Right lung (tissue), 5 donors: Measurements from ENCODE around the gene GNB1L. TPM values are rescaled to one million over a fixed set of nuclear protein-coding genes. Genes with fewer than 3 reads are reported as not detected.
"Not testable (repeated sequence)": the region's sequence is repeated elsewhere in the genome, so short reads cannot be mapped to it uniquely, and the experiment has no call there.

ENCODE experiments used
- DNase-seq, 2 donors: peaks; one replicate each; pipeline ENCODE4 v3.0.0-alpha.2; 2013
- polyA plus RNA-seq, 5 donors: library from polyadenylated mRNA; unstranded; fragments of 120-200 nt; gene quantifications; one replicate each; pipeline versions ENCODE4 v1.2.1 to v1.2.3, GENCODE V29; 2013; ENCODE audit warnings: inconsistent platforms in 1 of 5, low replicate concordance in 1 of 5; ENCODE audit not compliant: insufficient read length in 5 of 5, insufficient read depth in 1 of 5

The GNB1L gene
- polyA plus RNA-seq, 5 donors = 2.7 to 6.4 (median 6.1) TPM

DNA sequence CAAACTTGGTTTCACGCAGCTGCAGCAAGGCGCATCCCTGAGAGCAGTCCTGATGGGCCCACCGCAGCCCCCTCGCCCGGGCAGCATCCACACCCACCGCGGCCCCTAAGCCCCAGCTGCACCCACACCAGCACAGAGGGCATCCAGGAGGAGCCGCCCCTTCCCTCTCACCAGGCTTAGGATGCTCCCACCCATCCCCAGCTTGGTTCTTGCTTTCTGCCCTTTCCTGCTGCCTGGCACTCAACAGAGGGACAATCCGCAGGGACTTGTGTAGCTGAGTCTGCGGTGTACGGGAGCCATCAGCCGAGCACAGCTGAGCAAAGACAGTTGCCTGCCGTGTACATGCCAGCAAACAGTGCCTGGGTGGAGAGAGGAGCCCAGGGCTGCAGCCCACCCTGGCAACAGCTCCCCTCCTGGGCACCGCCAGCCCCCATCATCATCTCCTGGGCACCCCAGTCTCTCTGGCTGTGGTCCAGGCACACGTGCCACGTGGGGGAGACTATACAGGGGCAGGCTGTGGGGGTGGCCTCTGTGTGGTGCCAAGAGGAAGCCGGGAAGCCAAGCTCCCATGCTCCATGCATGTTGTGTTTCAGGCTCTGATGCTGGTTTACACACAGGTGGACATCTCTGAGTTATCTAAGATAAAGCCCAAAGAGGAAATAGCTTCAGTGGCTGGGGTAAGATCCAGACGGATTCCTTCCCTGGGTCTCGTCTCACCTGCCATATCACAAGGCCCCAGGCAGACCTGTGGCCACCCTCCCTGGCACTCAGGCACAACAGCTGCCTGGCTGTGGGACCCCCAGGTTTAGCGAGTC is 36.0 kb upstream of the GNB1L start:
- no peak for DNase-seq

DNA sequence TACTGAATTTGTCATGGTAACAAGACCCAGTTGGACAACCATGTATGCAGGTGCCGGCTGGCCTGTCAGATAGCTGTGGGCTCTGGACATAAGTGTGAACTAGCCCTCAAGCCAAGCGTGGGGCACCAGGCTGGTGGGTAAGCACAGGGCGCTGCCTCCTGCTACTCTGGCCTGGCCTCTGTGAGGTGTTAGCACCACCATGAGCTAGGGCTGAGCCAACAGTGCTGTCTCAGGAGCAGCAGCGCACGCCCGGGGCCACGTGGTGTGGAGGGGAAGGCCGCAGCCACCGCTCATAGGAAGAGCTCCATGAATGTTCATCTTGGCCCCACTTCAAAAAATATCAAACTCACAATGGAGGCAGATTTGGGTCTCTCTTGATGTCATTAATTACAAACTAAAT is 35.3 kb upstream of the GNB1L start:
- no peak for DNase-seq

DNA sequence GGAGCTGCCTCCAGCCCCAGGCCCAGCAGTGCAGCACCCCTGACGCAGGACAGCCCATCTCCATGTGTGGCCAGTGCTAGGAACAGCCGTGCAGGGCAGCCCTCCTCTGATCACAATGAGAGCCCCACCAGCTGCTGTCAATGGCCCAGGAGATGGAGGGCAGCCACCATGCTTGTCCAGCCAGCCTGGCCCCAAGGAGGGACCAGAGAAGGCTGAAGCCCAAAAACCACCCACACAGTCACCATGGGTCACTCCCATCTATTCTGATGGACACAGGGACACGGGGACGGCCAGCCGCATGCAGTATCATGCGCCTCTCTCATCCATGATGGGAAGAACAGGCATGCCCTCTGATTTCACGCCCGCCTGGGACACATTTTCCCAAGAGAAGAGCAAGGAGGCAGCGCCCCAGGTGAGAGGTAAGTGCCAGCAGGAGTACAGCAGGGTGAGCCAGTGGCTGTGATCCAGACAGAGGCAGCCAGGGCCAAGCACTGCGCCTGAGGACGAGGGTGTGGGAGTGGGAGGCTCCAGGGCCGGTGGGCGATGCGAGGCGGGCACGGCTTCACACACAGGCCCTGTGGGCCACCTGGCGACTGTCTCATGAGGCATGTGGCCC is 33.6 kb upstream of the GNB1L start:
- no peak for DNase-seq

DNA sequence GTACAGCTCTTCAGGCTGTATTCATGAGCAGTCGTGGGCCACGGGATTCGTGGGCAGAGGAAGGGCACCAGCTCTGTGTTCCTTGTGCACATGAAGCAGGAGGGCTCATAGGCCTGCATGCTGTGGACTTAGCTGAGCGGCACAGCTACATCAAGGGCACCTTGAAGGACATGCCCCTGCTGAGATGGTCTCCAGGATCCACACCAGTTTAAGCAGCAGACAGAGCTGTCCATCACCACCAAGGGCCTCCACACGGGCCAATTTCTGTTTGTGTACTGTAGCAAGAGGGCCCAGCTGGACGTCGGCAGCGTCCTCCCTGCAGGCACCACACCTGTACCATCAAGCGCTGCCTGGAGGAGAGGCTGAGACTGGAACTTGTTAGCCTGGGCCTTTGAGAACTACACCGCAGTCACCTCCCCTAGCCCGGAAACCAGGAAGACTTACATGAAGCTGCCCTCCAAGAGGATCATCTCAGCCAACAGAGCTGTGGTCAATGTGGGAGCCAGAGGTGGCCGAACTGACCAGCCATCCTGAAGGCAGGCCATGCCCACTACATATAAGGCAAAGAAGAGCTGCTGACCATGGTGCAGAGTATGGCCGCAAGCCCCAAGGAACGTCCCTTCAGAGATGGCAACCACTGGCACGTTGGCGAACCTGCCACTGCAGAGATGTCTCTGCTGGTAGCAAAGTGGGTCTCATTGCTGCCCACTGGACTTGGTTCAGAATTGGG is 32.7 kb upstream of the GNB1L start:
- no peak for DNase-seq

DNA sequence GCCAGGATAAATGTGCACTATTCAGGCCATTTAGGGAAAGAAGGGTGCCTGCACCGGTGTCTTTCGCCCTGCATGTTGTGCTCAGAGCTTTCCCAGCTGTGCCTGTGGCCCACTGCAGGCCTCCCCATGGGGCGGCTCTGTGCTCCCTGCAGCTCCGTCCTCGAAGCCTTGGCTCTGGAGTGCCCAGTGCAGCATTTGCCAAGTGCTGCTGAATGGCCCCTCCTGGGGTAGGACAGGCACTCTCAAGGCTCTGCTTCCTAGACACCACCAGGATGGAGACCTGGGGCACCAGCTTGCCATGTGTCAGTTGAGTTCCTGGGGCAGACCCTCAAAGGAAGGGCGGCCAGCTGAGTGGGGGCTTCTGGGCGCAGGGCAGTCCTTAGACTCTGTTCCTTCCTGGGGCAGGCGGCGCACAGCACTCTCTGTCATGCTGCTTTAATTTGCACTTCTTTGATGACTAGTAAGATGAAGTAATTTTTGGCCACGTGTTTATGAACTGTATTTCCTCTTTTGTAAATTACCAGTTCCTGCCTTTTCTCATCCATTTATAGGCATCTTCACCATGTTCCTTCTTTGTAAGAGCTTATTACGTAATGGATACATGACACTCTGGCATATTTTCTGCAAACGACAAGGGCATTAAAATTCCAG is 32.1 kb upstream of the GNB1L start:
- DNase-seq = no peak

DNA sequence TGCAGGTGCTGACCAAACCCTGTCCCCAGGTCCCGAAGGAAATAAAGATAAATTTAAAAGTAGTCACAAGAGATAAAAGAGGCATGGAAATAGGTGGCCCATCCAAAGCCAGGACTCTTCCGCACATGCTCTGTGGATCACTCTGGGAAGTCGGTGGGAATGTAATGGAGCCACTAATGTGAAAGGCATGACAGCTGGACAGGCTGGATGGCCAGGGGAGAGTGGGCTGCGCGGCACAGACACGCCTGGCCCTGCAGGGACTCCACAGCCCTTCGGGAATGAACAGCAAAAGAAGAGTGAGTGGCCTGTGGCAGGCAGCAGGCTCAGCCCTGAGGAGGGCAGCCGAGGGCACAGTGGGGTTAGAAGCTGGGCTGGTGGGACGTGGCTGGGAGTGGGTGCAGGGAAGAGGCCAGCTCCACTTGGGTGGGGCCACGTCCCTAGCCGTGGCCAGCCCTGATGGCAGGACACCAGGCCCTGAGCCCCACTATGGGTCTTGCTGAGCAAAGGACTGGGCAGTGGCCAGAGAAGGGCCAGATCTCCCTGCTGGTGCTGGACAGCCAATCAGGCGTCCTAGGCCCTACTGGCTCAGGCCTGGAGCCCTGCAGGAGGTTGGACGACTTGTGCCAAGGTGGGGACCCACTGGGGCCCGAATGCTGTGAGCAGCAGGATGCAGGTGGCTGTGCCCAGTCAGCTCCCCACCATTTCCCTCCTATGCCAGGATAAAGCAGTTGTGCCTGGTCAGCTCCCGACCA is 31.3 kb upstream of the GNB1L start:
- no peak for DNase-seq

DNA sequence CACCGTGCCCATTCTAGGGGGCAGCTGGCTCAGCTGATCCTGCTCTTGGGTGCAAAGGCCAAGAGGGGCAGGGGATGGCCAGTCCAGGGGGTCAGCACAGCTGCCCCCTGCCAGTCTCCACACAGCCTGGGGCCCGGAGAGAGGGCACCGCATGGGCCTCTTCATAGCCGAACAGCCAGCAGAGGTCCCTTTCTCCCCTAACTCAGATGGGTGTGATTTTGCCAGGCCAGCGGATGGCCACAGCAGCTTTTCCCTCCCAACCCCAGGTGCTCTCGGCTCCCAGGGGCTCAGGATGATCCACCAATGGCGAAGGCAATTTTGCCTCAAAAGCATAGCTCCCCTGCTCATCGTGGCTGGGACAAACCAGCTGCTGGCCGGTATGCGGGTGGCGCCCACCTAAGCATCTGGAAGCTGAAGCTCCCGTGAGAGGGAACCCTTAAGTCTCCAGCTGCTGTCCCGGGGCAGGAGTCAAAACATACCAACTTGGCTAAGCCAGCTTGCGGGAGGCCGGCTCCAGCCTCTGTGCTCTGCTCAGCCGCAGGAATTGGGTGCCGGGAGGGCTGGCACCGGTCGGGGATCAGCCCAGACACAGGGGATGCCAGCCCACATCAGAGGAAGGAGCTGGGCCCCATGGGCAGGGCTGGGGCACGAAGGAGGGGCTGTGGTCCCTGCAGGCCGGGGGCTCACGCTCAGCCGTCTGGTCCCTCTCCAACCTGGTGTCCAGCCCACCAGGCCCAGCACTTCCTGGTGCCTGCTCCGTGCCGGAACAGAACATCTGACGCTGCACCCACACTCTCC is 30.5 kb upstream of the GNB1L start:
- no peak for DNase-seq

DNA sequence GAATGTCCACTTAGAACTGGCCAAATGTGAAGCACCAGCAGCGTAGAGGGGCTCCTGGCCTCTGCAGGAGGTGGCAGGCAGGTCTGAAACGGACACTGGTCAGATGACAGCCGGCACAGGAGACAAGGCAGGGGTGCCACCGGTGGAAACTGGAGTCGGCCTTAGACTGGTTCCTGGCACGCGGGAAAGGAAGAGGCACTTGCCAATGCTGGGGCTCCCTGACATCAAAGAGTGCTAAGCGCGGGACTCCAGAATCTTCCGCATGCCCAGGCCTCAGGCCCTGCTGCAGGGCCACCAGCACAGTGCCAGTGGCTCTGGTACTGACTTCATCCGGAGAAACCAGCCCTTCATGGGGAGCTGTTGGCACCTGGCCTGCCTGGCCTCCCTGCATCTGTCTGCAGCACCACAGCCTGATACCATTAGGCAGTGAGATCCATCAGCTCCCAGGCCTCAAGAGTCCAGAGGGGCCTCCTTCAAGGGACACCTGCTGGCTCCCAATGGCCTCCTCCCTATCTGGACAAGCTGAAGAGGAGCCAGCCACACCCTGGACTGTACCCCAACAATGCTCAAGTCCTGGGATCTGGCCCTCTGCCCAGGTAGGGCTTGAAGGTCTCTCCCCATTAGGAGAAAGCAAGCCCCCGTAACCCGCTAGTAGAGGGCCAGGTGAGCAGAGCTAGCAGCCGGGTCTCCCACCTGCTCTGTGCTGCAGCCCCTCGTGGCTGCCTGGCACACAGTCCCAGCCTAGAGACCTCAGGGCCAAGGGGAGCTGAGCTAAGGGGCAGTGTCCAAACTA is 29.7 kb upstream of the GNB1L start:
- DNase-seq = no peak

DNA sequence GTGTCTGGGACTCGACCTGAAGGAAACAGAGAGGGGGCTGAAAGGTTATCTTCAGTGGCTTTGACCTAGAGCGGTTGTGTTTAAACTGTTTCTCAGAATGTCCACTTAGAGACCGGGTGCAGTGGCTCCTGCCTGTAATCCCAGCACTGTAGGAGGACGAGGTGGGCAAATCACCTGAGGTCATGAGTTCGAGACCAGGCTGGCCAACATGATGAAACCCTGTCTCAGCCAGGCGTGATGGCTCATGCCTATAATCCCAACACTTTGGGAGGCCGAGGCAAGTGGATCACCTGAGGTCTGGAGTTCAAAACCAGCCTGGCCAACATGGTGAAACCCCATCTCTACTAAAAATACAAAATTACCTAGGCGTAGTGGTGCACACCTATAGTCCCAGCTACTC is 28.8 kb upstream of the GNB1L start:
- DNase-seq = not testable (repeated sequence)

DNA sequence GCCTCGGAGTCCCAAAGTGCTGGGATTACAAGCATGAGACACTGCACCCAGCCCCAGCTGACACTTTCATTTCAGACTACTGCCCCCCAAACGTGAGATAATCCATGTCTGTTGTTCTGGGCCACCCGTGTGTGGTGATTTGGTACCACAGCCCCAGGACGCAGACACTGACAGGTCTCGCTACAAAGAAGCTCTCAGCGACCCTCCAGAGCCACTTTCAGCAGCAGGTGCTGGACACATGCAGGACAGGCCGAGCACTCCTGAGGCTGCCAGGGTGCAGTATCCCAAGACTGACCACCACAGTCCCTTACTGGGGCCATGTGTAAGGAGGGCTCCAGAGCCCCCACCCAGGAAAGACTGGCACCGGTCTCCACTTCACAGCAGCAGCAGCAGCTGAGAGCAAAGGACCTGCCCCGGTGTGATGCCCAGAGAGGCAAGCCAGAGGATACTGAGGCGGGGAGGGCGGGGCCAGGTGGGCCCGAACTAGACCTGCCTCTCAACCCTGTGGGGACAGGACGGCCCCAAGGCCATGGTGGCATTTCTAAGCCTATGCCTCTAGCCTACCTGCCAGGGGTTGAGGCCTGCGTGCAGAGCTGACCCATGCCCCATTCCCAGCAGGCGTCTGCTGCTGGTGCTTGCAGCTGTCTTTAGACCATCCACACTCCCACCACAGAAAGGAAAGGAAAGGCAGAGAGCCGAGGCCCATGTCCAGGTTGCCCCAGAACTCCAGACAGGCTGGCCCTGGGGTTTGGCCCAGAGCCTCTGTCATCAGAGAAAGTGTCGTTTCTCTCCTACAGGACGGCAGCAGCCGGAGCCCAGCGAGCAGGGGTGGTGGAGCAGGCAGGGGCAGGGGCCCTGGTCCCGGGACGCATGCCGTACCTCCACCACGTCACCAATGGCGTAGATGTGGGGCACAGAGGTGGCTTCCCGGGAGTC is 28.0 kb upstream of the GNB1L start:
- DNase-seq = no peak

DNA sequence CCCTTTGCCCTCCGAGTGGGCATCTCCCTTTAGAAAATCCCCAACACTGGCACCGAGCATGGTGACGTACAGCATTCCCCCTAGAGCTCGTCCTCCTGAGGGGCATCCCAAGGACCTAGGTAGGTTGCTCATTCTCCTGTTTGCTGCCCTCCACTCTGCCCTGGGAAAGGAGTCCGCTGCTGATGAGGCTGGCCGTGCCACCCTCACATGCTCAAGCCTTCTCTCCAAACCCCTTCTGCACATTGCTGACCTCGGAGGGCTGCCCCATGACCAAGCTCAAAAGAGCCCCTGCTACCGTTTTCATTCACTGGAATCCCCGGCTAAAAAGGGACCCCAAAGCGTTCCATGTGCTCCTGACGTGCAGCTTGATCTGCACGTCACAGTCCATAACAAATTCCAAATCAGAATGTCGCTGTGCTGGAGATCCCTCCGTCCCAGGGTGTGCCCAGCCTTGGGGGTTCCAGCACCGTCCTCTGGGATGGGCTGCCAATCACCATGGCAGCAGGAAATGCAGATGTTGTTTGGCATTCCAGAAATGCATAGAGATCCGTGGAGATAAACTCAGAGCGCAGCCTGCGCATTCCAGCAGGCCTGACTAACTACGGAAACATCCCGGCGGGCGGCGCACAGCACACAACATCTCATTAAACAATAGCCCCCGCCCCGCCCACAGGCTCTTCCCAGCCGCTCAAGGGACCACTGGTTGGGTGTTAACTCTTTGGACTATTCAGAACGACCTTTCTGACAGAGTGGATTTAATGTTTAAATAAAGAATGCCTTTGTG is 26.3 kb upstream of the GNB1L start:
- DNase-seq = peak; percentile 28 to 41

DNA sequence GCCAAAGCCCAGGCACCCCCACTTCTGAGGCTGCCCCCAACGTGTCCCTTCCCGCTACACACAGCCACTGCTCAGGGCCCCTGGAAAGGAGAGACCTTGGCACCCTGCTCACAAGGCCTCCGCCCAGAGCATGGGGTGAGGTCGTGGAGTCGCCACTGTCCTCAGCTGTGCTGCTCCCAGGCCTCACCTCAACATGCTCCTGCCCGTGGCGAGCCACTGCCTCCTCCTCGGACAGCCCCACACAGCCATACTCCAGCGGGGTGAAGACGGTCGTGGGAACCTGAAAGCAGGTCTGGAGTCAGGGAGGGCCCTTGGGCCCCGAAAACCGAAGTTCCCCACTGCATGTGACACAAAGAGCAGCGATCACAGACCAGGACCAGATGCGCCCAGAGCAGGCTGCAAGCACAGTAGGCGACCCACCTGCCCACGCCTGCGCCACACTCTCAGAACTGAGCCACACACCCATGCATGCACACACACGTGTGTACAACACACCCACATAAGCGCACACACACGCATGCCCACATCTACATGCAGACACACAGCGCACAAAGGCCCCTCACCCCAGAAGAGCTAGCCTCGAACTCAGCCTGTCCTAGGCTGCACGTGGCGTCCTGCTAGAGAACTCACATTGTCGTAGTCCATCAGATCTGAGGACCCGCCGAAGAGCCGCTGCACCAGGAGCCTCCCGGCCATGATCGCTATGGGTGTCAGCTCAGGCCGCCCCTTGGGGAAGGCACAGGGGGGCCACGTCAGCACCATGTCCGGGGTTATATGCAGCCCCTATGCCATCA is 25.5 kb upstream of the GNB1L start:
- DNase-seq = no peak

DNA sequence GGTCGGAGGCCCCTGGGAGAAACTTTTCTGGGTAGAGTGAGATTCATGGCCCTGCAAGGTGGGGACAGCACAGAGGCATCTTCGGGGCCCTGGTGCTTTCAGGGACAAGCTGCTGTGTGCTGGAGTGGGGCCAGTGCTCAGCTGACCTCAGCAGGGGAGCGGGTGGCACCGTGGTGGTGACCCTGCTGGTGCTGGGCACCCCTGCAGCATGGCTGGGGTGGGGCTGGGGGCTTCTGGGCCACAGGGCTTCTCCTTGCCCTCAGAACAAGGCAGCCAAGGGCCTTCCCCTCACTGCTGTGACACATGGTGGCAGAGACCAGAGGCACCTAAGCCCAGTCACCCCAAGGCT is 24.9 kb upstream of the GNB1L start:
- DNase-seq = no peak

DNA sequence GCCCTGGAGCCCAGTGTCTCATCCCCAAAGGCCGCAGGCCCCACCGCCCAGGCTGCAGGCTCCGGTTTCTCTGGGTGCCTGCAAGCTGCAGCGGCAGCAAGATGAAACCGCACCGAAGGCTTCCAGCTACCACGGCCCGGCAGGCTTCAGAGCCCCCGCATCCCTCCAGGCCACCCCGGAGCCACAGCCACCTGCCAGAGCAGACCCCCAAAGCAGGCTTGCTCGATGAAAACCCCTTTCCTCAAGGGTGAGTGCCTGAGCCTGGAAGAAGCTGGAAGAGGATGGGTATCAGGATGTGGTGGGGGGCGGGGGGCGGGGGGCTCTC is 24.5 kb upstream of the GNB1L start:
- DNase-seq = no peak

DNA sequence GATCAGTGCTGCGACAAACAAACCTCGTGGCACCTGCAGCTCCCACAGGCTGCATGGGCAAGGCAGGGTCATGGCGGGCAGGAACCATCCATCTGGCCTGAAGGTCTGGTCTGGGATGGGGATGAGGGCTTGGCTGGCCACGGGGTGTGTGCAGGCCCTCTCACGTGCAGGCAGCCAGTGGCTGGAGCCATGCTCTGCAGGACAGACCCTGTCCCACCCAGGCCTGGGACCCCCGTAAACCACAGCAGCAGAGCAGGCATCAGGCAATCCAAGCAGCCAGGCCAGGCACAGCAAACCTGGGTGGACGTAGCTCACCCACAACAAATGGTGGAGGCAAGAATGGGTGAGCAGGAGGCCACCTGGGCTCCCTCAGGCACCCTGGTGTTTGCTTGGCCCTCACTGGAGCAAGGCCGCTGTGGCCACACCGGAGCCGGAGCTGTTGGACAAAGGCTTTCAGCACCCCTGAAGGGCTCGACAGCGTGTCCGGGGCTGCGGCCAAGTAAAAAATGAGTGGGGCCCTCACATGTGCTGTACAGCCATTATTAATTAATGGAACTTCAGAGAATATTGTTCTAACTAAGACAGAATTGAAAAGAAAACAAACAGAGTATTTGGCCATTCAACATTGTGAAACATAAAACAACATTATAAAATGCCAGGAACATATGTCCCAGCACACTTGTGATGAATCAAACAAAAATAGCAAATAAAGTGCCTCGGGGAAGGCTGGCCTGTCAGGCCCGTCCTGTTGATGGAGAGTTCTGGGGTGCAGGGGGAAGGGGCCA is 24.0 kb upstream of the GNB1L start:
- DNase-seq = no peak

DNA sequence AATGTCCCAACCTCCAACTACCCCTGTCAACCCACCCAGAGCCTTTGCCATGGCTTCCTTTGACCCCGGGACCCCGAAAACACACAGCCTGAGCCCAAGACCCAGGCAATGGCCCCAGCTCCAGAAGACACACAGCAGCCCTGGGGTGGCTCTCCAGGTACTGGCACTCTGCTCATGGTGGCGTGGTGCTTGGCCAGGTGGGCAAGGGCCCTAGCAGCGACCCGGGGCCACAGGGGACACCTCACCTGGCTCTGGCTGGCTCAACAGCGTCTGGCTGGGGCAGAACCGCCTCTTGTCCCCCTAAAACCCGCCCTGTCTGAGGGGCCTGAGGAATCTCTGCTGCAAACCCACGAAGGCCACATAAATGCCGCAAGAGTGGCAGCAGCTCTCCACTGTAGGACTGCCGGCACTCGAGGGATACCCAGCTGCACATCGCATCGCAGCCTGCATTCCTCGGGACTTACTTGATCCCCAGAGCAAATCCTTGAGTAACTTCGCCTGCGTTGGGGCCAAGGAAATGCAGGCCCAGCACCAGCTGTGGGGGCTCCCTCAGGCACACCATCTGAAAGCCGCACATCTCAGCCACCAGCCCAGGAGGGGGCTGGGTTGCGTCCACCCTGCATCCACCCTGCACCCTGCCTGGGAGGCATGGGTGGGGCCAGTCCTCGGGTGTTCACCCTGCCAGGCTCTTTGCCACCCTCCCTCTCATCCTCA is 23.1 kb upstream of the GNB1L start:
- DNase-seq = no peak
